Epidermal melanocyte (primary cell): ENCODE measurements around the gene SCG3.

Experiments used
- DNase-seq: peaks from one replicate; pipeline ENCODE4 v3.0.0; 2011; ENCODE audit warnings: low spot score; ENCODE audit not compliant: insufficient read length

SCG3 gene

DNA sequence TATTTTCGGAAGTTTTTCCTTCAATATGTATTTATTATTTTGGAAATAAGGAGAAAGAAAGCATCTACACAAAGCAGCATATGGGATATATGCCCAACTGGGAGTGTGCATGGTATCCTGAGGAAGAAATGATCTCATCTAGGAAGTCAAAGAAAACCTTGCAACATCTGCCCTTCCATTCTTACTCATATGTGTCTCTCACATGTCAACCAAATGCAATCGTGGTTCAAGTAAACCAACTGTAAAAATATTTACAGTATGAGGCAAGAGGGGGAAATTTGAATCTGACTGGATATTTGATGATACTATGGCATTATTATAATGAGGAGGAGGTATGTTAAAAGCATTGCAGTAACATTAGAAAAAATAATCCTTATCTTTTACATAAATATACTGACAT, 3.2 kb upstream of the SCG3 start:
- DNase-seq, result no peak

DNA sequence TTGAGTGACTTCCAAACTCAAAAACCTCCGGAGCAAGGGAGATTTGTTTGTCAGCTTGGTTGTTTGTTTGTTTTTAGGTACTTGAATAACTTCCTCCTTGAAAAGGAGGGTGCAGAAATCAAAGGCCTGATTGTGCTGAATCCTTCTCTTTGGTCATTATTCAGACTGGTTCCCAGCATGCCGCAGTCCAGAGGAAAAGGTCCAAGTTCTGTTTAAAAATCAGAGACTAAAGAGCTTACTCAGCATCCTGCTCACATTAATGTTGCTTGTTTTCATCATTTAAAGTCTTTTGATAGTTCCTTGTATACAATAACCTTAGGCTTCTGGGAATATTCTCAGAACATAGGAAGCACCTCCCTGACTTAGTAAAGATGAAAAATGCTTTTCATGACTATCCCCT, 982 bp upstream of the SCG3 start:
- DNase-seq, result no peak

DNA sequence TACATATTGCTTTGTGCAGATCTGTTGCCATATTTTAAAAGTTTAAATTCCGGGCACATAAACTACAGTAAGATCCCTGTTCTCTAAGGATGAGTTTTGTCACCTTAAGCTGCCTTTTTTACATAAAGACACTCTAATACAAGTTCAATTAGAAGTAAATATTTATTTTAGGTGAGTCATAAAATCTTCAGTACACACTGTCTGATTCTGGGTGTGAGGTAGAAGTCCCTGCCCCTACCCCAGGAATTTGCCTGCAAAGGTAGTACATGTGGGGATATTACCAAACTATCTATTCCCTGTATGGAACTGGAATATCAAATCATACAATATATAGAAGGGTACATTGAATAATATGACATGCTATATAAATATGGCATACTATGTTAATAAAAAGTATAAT, 6.3 kb downstream of the SCG3 start:
- no peak for DNase-seq

DNA sequence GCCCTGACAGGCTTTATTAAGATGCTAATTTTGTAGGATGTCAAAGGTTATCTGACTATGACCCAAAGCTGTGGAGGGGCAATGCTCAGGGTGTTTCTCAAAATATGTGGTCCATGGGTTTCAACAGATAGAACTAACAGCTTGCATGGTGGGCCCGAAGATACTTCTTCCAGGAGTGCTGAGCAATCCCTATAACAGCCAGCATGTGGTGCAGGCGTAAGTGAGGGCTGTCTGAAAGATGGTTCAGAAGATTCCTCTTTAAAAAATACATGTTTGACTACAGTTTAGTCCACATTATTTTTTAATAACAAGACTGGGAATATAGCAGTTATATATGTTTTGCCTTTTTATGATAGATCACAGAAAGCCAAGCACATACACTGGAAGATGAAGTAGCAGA, 7.6 kb downstream of the SCG3 start:
- DNase-seq, result no peak

DNA sequence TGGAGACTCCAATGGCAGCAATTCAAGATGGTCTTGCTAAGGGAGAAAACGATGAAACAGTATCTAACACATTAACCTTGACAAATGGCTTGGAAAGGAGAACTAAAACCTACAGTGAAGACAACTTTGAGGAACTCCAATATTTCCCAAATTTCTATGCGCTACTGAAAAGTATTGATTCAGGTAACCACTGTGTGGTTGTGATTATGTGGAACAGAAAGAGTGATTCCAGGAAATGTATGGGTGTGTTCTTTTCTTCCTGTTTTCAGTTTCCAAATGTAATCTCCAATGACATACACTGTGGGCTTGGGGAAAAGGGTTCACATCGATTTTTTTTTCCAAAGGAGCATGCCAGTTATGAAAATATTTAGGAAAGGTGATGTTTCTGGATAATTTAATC, 10.9 kb downstream of the SCG3 start:
- DNase-seq, result no peak

DNA sequence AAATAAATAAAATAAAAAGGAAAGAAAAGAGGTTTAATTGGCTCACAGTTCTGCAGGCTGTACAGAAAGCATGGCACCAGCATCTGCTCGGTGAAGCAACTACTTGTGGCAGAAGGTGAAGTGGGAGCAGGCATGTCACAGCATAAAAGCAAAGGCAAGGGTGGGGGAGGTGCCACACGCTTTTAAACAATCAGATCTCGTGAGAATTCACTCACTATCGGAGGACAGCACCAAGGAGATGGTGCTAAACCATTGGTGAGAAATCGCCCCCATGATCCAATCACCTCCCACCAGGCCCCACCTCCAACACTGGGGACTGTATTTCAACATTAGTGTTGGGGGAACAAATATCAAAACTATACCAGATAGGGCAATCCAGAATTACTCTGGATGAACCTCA, 15.3 kb downstream of the SCG3 start:
- no peak for DNase-seq

DNA sequence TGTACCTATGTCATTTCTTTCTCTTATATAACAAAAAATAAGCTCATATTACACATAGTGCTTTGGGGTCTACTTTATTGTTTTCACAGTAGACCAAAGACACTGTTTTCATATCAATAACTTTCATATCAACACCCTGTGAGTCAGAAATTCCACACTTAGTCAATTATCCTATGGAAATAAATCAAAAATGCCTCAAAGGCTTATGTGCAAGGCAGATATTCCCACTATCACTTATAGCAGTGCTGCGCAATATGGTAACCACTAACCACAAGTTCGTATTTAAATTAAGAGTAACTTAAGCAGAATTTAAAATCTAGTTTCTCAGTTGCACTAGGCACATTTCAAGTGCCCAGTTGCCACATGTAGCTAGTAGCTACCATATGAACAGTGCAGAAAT, 15.9 kb downstream of the SCG3 start:
- no peak for DNase-seq

DNA sequence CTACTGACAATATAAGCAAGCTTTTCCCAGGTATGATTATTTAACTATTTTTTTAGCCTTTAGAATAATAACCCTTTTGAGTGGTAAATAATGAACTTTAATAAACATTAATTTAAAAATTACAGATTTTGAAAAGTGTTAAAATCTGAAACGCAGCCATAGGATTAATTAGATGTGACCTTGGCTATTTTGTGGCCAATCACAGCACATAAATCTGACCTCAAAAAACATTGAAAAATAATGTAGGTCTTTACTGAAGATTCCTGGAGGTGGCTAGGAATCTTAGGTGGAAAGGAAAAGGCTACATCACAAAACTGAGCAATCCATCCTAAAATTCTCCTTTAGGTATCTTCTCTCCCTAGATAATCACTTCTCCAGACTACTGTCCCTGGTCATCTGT, 18.1 kb downstream of the SCG3 start:
- no peak for DNase-seq

DNA sequence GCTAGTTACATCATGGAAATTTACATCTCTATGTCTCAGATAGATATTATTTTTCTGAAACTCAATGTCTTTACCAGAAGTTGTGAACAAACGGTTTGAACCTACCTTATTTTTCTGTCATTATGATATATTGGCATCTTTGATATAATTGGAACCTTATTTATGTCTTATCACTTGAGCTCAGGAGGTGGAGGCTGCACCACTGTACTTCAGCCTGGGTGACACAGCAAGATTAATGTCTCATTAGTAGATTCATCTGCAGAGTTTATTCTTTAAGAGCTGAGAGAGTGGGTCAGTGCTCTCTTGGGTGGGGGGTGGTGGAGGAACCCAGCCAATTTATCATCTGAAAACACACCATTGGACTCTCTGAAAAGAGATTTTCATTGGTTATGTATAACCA, 21.4 kb downstream of the SCG3 start:
- DNase-seq, result no peak

DNA sequence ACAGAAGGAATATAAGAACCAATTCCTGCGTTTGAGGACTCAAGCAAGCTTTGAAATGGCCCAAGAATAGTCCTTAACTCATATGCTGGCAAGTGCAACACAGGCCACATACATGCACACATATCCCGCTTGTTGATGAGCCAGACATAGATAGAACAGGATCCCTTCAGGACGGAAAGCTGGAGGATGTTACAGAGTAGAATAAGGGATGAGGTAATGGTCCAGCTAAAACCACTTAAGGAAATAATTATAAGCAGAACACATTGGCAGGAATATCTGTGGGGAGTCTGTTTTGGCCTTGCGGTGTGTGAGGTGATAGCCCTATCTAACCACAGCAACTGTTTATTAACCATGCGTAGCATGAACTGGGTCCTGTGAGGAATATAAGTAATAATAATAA, 25.0 kb downstream of the SCG3 start:
- DNase-seq, result no peak

DNA sequence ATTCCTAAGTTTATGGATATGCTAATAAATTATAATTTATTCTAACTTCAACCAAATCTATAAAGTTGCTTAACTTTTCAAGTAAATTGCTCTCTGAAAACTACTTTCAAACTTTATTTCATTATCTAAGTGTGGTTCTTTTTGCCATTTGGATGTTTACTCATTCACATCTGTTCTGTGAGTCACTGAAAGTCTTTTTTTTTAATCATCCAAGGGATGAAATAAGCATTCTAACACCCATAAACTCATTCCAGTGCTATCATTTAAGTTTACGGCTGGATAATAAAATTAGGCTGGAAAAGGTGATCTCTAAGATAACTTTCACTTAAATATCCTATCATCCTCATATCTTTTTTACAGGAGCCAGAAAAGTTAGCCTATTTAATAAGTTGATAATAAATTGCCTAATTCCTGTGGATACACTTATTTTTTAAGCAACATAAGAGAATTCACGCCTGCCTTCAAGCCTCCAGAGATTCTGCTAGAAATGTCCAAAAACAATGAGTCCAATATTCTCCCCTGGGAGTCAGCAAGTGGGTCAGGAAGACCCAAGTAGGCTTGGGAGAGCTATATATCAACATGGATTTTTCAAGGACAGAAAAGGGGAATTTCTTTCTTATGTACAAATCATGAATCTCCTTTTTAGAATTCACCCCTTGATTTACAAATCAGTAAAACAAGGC, 25.8 kb downstream of the SCG3 start:
- DNase-seq, result no peak

DNA sequence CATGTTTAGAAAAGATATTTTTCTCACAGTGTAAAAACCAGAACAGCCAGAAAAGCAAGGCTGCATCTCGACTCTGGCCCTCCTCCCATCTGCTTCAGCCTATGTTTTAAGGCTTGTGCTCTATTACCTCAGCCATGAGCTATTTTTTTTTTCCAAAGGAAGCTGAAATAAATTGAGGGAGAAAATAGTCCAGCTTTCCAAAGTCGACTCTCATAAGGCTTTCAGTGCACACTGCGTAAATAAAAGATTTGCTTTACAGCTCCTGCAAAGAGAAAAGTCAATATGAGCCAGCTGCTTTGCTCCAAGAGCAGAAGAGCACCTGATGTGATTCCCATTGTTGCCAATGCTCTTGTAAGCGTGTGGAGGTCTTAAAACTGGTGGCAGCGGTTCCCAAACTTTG, 26.7 kb downstream of the SCG3 start:
- DNase-seq, result no peak

DNA sequence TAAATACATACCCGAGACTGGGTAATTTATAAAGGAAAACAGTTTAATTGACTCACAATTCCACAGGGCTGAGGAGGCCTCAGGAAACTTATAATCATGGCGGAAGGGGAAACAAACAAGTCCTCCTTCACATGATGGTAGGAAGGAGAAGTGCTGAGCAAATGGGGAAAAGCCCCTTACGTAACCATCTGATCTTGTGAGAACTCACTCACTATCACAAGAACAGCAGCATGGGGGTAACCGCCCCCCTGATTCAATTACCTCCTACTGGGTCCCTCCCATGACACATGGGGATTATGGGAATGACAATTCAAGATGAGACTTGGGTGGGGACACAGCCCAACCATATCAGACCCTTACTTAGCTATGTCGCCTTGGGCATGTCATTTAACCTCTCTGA, 27.7 kb downstream of the SCG3 start:
- no peak for DNase-seq

DNA sequence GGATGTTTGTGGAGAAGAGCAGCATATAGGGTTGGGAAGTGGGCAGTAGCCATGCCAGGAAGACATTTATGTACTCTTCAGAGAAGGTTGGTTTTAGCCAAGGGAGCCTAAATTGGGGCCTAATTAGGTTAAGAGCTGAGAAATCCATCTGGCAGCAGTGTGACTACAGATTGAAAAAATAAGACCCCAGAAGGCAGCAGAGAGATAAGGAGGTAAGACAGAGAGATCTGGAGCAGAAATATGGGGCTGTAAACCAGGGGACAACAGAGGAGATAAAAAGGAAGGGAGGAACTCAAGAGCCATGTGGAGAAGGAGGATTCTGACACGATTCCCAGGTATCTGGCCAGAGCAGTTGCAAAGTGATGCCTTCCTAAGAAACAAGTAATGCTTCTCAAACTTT, 32.9 kb downstream of the SCG3 start:
- no peak for DNase-seq

DNA sequence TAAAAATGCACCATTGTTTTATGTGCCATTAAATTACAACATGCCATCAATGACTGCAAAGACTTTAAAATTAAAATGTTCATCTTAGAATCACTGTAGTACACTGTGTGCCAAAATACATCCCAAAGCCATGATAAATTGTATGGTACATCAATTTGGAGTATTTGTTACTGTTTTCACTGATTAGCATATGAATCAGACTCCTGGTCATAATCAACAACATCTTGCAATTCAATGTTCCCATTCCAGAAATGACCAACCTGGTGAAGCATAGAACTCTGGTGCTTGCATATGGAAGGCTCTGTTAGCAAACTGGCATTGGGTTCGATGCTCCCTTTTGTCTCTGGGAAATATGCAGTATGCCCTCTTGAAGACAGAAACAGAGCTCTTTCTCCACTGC, 33.6 kb downstream of the SCG3 start:
- DNase-seq, result no peak

DNA sequence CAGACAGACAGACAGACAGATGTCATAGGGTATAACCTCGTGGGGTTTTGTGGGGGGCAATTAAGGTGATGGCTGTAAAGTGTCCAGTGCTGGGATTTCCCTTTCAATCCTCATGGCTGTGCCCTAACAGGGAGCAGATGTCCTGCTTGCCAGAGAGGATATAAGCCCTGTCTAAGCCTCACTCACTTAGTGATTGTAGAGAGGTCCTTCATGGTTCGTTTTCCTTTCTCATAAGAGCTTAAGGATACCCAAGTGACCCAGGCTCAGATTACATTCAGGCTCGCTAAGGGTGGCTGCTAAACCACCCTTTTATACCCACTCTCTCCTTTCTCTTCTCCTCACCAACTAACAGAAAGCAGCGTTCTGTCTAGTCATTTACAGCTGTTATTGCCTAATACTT, 36.9 kb downstream of the SCG3 start:
- DNase-seq, result no peak

DNA sequence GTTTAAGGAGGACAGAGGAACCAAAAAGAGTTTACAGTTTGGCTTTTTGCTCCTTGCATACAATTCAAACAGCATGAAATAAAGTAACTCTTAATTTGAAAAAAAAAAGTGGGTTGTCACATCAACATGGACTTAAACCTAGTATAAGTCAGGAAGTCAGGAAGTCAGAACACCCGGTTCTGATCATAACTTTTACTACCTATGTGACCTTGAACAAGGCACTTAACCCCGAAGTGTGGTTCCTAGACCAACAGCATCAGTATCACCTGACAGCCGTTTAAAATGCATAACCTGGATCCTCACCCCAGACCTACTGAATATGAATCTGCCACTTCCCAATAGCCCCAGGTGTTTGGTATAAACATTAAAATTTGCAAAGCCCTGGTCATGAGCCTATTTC, 37.4 kb downstream of the SCG3 start:
- no peak for DNase-seq

DNA sequence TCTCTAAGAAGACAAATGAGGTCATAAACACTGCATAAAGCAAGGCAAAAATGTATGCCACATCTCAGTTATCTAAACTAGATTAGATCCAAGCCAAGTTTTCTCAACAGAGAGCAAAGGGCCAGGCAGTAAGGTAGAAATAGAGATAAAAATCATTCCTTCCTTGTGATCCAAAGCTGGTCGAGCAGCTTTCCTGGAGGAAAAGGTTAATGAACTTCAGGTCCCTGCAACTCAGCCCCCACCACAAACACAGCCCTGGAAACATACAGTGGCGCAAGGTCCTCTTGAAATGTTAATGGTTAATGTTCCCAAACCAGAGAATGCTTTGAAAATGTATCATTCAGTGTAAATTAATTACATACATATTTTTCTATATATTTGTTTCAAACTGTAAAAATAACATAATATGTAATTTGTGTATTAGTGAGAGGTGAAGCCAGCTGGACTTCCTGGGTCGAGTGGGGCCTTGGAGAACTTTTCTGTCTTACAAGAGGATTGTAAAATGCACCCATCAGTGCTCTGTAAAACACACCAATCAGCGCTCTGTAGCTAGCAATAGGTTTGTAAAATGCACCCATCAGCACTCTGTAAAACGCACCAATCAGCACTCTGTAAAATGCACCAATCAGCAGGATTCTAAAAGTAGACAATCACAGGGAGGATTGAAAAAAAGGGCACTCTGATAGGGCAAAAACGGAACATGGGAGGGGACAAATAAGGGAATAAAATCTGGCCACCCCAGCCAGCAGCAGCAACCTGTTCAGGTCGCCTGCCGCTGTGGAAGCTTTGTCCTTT, 39.1 kb downstream of the SCG3 start:
- no peak for DNase-seq

DNA sequence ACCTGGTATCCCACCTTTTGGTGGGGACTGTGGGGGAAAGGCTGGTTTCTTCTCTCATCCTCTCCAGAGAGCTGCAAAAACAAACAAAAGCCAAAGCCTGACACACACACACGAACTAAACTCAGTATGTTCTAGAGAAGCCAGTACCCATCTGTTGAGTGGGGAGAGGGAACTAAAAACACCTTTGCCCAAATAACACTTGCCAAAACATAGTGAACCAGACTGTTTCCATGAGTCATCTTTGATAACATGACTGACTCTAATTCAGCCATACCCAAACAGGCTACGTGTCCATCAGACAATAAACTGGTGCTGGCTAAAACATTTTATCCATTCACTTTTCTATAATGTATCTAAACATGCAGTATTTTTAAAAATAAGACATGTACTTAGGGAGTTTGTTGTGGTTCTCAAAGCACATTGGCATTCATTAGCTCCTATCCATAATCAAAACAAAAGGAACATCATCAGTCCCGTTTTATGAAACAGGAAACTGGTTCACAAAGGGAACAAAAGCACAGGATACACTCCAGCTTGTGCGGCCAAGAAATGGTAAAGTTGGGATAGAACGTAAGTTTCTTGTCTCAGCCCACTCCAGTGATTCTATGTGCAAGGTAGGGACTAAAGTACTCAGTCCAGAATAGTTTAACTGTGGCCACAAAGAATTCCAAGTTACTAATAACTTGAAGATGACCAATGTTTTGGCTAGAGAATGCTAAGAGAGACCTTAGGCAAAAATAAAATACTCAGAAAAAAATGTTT, 40.1 kb downstream of the SCG3 start:
- DNase-seq, result no peak

DNA sequence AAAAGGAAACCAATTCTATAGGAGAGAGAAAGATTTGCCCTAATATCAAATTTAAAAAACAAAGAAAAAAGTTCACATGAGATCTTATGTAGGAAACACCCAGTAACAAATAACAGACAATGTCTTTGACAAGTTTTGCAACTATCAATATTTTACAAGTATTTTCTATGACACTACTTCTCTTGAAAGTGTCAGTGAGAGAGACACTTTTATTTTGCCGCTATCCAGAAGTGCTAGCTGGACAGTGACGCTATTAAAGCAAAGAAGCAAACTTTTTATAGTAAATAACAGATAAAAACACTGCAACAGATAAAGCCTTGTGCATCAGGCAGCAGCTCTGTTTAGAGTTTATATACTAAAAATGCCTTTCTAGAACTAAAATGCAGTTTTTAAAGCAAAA, 42.9 kb downstream of the SCG3 start:
- DNase-seq, result no peak

DNA sequence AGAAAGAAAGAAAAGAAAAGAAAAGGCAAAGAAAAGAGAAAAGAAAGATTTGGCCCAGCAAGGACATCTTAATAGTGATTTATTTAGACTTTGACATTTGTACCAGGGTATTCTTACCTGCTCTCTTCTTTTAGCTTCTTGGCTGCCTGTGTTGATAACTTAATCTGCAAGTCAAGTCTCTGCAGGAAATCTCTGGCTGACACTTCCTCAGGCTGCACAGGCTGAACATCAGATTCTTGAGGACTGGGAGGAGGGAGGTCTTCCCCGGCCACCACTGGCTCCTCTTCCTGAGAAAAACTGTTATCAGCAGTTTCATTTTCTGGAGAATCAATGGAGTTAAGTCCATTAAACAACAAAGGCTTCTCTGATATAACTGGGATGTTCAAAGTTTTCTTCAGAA, 43.4 kb downstream of the SCG3 start:
- DNase-seq, result no peak

DNA sequence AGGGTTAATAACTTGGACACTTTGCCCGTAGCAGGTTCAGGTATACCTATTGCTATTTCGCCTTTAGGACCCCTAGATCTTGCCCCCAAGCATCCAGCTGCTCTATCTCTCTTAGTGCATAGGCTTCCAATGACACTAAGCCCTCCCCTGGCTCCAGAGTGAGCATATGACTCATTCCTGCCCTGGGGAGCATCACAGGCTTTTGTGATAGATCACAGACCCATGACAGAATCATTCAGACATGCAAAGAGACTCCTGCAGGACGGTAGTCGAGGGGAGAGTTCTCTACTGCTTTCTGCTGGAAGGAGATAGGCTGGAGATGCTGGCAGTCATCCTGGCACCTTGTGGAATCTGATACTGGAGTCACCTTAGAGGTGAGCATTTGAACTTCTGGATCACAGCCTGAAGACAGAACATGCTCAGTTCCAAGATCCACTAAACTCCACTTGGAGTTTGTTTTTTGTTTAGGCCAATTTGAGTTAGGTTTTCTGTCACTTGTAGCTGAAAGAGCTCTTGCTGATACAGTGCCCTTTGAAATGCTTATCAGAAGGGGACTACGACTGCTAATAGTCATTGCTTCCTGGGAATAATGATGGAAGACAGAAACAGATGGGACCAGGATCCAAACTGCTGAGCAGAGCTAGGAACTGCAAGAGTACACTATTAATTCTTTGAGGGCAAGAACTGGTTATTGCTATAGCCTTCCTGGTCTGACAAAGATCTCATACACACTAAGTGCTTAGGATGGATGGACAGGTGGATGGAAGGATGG, 45.2 kb downstream of the SCG3 start:
- DNase-seq, result peak; percentile 70
